K562 (cell line): Measurements from ENCODE around the gene PRELID3B. TPM values are rescaled to one million over a fixed set of nuclear protein-coding genes. Genes with fewer than 3 reads are reported as not detected.

Source experiments
- ATAC-seq: fragments of 200-7000 bp; cut with Tn5 transposase; 3 replicates; pipeline ENCODE4 v1.9.1; 2020; ENCODE audit warnings: moderate library complexity
- BruUV-seq: library from RNA; stranded (reverse); fragments of 400-500 nt; replicated peaks from 2 replicates; lab custom pipeline; 2021; lab: Mats Ljungman, UMichigan
- CTCF ChIA-PET: fragments of 300-600 bp; formaldehyde crosslinking; extraction: SDS; loops from one replicate; lab custom pipeline; 2021; ENCODE audit warnings: low intra/inter-chr PET ratio; lab: Yijun Ruan, JAX
- POLR2A ChIA-PET: fragments of 300-600, 350-650 bp; sonication (Branson Sonifier 250); formaldehyde crosslinking; extraction: SDS; loops from one replicate; lab custom pipeline; 2021; ENCODE audit warnings: antibody characterized with exemption, inconsistent platforms; lab: Yijun Ruan, JAX
- DNase-seq, 4 experiments: peaks; one replicate each; pipeline versions ENCODE4 v3.0.0 to v3.0.0-alpha.2; 2011 to 2018; ENCODE audit warnings: low spot score in 3 of 4, mixed read lengths in 3 of 4; ENCODE audit errors: extremely low read depth in 1 of 4
- FAIRE-seq: peaks from 2 replicates; lab custom pipeline; 2011; peaks lifted over from hg19 to GRCh38; lab: Jason Lieb, UNC
- H2AFZ ChIP-seq: 2 replicates; pipeline ENCODE4 v1.6.0; 2011; ENCODE audit warnings: low read depth, low read length, control low read depth, inconsistent platforms
- H3K27ac ChIP-seq: fragments of 200-600 bp; 3 replicates; pipeline ENCODE4 v1.8.0; 2011; ENCODE audit warnings: low read depth, mild to moderate bottlenecking, control low read depth, inconsistent platforms, low read length, moderate library complexity, mixed read lengths; ENCODE audit errors: extremely low read depth
- H3K27me3 ChIP-seq, 2 experiments: fragments of 300-600 bp in 1 of 2; 2 replicates in 1 of 2; 3 replicates in 1 of 2; pipeline versions ENCODE4 v1.6.0 to v1.8.0; 2011; ENCODE audit warnings: inconsistent platforms in 2 of 2, low read length in 2 of 2, mild to moderate bottlenecking in 1 of 2, mixed read lengths in 1 of 2, moderate library complexity in 1 of 2; ENCODE audit not compliant: control insufficient read depth in 2 of 2, insufficient read depth in 2 of 2
- H3K36me3 ChIP-seq: fragments of 300-600 bp; 3 replicates; pipeline ENCODE4 v1.8.0; 2011; ENCODE audit warnings: mild to moderate bottlenecking, low read length, inconsistent platforms; ENCODE audit not compliant: control insufficient read depth, insufficient read depth
- H3K4me1 ChIP-seq, 2 experiments: fragments of 200-600 bp in 1 of 2; replicated peaks in 1 of 2; 2 replicates in 1 of 2; 3 replicates in 1 of 2; pipeline versions ENCODE4 v1.5.1 to v1.8.0; 2011; ENCODE audit warnings: inconsistent platforms in 2 of 2, low read length in 2 of 2, mild to moderate bottlenecking in 1 of 2, mixed read lengths in 1 of 2, moderate library complexity in 1 of 2; ENCODE audit not compliant: control insufficient read depth in 2 of 2, insufficient read depth in 2 of 2
- H3K4me2 ChIP-seq: 2 replicates; pipeline ENCODE4 v1.6.1; 2011; ENCODE audit warnings: low read length, control low read depth, inconsistent platforms, mixed read lengths; ENCODE audit not compliant: insufficient read depth
- H3K4me3 ChIP-seq: fragments of 200-600 bp; sonication (generic), shearing (Covaris generic); 2 replicates; pipeline ENCODE4 v1.5.1; 2016; ENCODE audit warnings: control low read depth, inconsistent platforms
- H3K79me2 ChIP-seq: fragments of 200-600 bp; 3 replicates; pipeline ENCODE4 v1.8.0; 2011; ENCODE audit warnings: low read length, inconsistent platforms; ENCODE audit not compliant: control insufficient read depth, insufficient read depth
- H3K9ac ChIP-seq, 2 experiments: 2 replicates each; pipeline versions ENCODE4 v1.6.0 to v1.6.1; 2011; ENCODE audit warnings: low read depth in 2 of 2, low read length in 2 of 2, control low read depth in 1 of 2, inconsistent platforms in 1 of 2, mild to moderate bottlenecking in 1 of 2, mixed read lengths in 1 of 2; ENCODE audit not compliant: insufficient read depth in 1 of 2
- H3K9me1 ChIP-seq: one replicate; pipeline ENCODE4 v1.6.0; 2011; ENCODE audit warnings: inconsistent platforms, mild to moderate bottlenecking, low read length, moderate library complexity; ENCODE audit not compliant: control insufficient read depth, insufficient read depth
- H3K9me3 ChIP-seq: replicated peaks from 2 replicates; pipeline ENCODE4 v1.5.1; 2011; ENCODE audit warnings: low read depth, low read length, inconsistent platforms; ENCODE audit not compliant: control insufficient read depth, insufficient read depth
- H4K20me1 ChIP-seq: replicated peaks from 2 replicates; pipeline ENCODE4 v1.6.1; 2011; ENCODE audit warnings: low read length, inconsistent platforms, mixed read lengths; ENCODE audit not compliant: control insufficient read depth, insufficient read depth
- ATF1 ChIP-seq, 2 experiments: fragments of 450-650 bp in 1 of 2; IDR thresholded peaks; 2 replicates each; pipeline ENCODE4 v1.6.1; 2016; ENCODE audit warnings: missing compliant biosample characterization in 1 of 2, missing genetic modification characterization in 1 of 2
- CBFA2T2 ChIP-seq: fragments of 450-650 bp; conservative IDR thresholded peaks from 2 replicates; pipeline ENCODE4 v1.6.1; 2017; ENCODE audit warnings: mild to moderate bottlenecking
- CBX3 ChIP-seq, 2 experiments: IDR thresholded peaks; 1 replicate in 1 of 2; 2 replicates in 1 of 2; pipeline ENCODE4 v1.6.1; 2012; ENCODE audit warnings: inconsistent platforms in 2 of 2, low read length in 2 of 2, borderline replicate concordance in 1 of 2, control low read depth in 1 of 2
- CEBPB ChIP-seq: fragments of 450-650 bp; IDR thresholded peaks from 2 replicates; pipeline ENCODE4 v1.6.1; 2016; ENCODE audit warnings: missing genetic modification characterization, missing compliant biosample characterization
- DIDO1 ChIP-seq: fragments of 450-650 bp; IDR thresholded peaks from 2 replicates; pipeline ENCODE4 v1.6.1; 2016; ENCODE audit warnings: low read depth, missing biosample characterization, missing genetic modification characterization
- FOXJ2 ChIP-seq: fragments of 200-800 bp; sonication (Bioruptor generic); IDR thresholded peaks from 2 replicates; pipeline ENCODE4 v1.6.1; 2016; ENCODE audit warnings: missing genetic modification characterization, missing compliant biosample characterization
- HIVEP1 ChIP-seq: fragments of 250-450 bp; sonication (Bioruptor Pico); IDR thresholded peaks from 2 replicates; pipeline ENCODE4 v1.4.0; 2020; ENCODE audit warnings: mild to moderate bottlenecking
- MEIS2 ChIP-seq: fragments of 450-650 bp; IDR thresholded peaks from 2 replicates; pipeline ENCODE4 v1.6.1; 2014; ENCODE audit warnings: mild to moderate bottlenecking; ENCODE audit not compliant: partially characterized antibody
- NCOR1 ChIP-seq: fragments of 450-650 bp; IDR thresholded peaks from 2 replicates; pipeline ENCODE4 v1.6.1; 2016; ENCODE audit warnings: mild to moderate bottlenecking, moderate library complexity
- NFRKB ChIP-seq: fragments of 450-650 bp; IDR thresholded peaks from 2 replicates; pipeline ENCODE4 v1.6.1; 2016; ENCODE audit warnings: low read depth
- SLC30A9 ChIP-seq: fragments of 250-450 bp; sonication (Bioruptor Pico); IDR thresholded peaks from 2 replicates; pipeline ENCODE4 v1.8.0; 2022; ENCODE audit warnings: mild to moderate bottlenecking, moderate library complexity
- TGIF2 ChIP-seq: sonication (generic); formaldehyde crosslinking; IDR thresholded peaks from 2 replicates; pipeline ENCODE4 v1.8.1; 2022; ENCODE audit warnings: mild to moderate bottlenecking, missing genetic modification reagents, moderate library complexity
- WHSC1 ChIP-seq: IDR thresholded peaks from one replicate; pipeline ENCODE4 v1.6.1; 2012; ENCODE audit warnings: low read length, control low read depth, inconsistent platforms
- ZKSCAN8 ChIP-seq: fragments of 200-800 bp; sonication (Bioruptor generic); IDR thresholded peaks from 2 replicates; pipeline ENCODE4 v1.6.1; 2016; ENCODE audit warnings: missing genetic modification characterization, missing compliant biosample characterization
- WGBS: fragments of 100-300 bp; shearing (Covaris generic); methylation state at CpG from one replicate; pipeline ENCODE4 v1.1.6; 2016; ENCODE audit warnings: low coverage, mixed read lengths; ENCODE audit not compliant: insufficient coverage; ENCODE audit errors: missing lambda C conversion rate; 5-methylcytosine and 5-hydroxymethylcytosine counted together
- in situ Hi-C: fragments of 300-500 bp; cut with MboI; formaldehyde crosslinking; loops from 4 replicates; pipeline ENCODE4 v1.15.0; 2018; ENCODE audit warnings: inconsistent platforms, mixed read lengths
- intact Hi-C: fragments of 100-400 bp; cut with micrococcal nuclease; formaldehyde crosslinking; loops from 2 replicates; pipeline ENCODE4 v1.14.2; 2022
- polyA plus RNA-seq, 8 experiments: library from polyadenylated mRNA; depleted of rRNA in 4 of 8; stranded (reverse) in 5 of 8; unstranded in 3 of 8; fragments of >200 nt; fragmentation: Nextera tagmentation in 2 of 8; fragmentation: Illumina TruSeq in 1 of 8; extraction: Ambion mirVana in 2 of 8; extraction: Trizol in 1 of 8; gene quantifications; 2 replicates each; pipeline versions ENCODE4 v1.2.1 to v1.2.3, GENCODE V29; 2011 to 2014; ENCODE audit warnings: inconsistent platforms in 1 of 8, missing spikeins in 1 of 8
- total RNA-seq, 7 experiments: library from RNA; depleted of rRNA in 6 of 7; stranded (reverse); fragments of >200 nt in 6 of 7; fragmentation: Illumina TruSeq in 2 of 7; extraction: Trizol in 2 of 7; gene quantifications; 2 replicates each; pipeline versions ENCODE4 v1.2.1 to v1.2.3, GENCODE V29; 2011 to 2021; ENCODE audit warnings: low replicate concordance in 1 of 7
- TF ChIP-seq, protein P1 (sequence below): sonication (generic); formaldehyde crosslinking; IDR thresholded peaks from 2 replicates; pipeline ENCODE4 v1.8.1; 2022; ENCODE audit warnings: missing genetic modification reagents
- TF ChIP-seq, protein P2 (sequence below): fragments of 250-450 bp; sonication (Bioruptor Pico); IDR thresholded peaks from 2 replicates; pipeline ENCODE4 v1.5.0; 2022; ENCODE audit warnings: mild to moderate bottlenecking
- TF ChIP-seq, protein P3 (sequence below): sonication (generic); formaldehyde crosslinking; IDR thresholded peaks from 2 replicates; pipeline ENCODE4 v1.8.0; 2022; ENCODE audit warnings: mild to moderate bottlenecking, missing genetic modification reagents
- TF ChIP-seq, protein P4 (sequence below): fragments of 250-450 bp; sonication (Bioruptor Pico); IDR thresholded peaks from 2 replicates; pipeline ENCODE4 v1.4.0; 2020; ENCODE audit warnings: mild to moderate bottlenecking
- TF ChIP-seq, protein P5 (sequence below): sonication (generic); formaldehyde crosslinking; IDR thresholded peaks from 2 replicates; pipeline ENCODE4 v1.9.0; 2022; ENCODE audit warnings: mild to moderate bottlenecking, missing genetic modification reagents

Gene PRELID3B
- total and polyA plus RNA-seq, 9 of the 15 experiments (the other 6 are each of a cell fraction or from before 2014, with no cell fraction given) = 77.0 to 186 (median 101) TPM

DNA sequence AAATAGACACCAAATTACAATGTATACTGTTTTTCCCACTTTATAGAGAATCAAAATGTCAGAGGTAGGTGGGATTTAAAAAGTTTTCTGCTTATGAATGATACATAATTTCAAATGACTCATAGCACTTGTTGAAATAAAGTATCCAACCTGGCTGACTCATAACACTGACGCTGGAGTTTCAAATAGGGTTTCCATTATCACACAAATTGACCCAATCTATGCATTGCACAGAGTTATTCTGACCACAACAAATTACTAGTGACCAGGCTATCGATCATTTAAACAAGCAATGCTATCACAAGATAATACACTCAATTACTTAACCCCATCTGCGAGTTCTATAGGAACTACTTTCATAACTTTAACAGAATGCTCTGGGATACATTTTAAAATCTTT is 31.9 kb upstream of the PRELID3B start:
- Histone ChIP-seq H4K20me1 (no peaks in the 10 kb centered on the region), H3K9ac (no peak overlapping the region), H3K79me2 (no peaks in the 10 kb centered on the region), H3K9me3 (no peaks in the 10 kb centered on the region), H3K9me1 (no peaks in the 10 kb centered on the region), H2AFZ (no peak overlapping the region), H3K27ac (no peak overlapping the region), H3K4me3 (no peak overlapping the region), H3K4me1 (no peaks in the 10 kb centered on the region), H3K4me2 (no peak overlapping the region), H3K27me3 (peaks cover 38 to 50% of the 10 kb centered on the region in 2 experiments; a peak in 4 of 5 replicates), H3K36me3 (no peaks in the 10 kb centered on the region)
- 0% methylated on average over 3 of the region's 3 CpGs for WGBS
- intact Hi-C loops = no loop called here
- in situ Hi-C loops = no loop called here
- DNase-seq = no peak
- CTCF ChIA-PET = no interaction called here
- no peak for ATAC-seq
- POLR2A ChIA-PET = no interaction called here
- no TSS peak for BruUV-seq
- no peak for FAIRE-seq
- TF ChIP-seq ZKSCAN8 (CRISPR knock-in tag) (no peak), FOXJ2 (tag) (no peak), WHSC1 (no peak), ATF1 (CRISPR knock-in tag; IDR thresholded peaks at IDR 0.05) (no peak), ATF1 (tag; IDR thresholded peaks at IDR 0.05) (no peak), CEBPB (no peak), CBFA2T2 (peak; percentile 53), MEIS2 (peak; percentile 41), NFRKB (no peak), TGIF2 (no peak), CBX3 (IDR thresholded peaks at IDR 0.05; ENCODE audit: borderline replicate concordance in 1 of 2, low read length in 2 of 2) (no peak), NCOR1 (no peak), DIDO1 (no peak), SLC30A9 (CRISPR knock-in tag) (no peak), HIVEP1 (CRISPR knock-in tag) (no peak)
- TF ChIP-seq, protein P1, sequence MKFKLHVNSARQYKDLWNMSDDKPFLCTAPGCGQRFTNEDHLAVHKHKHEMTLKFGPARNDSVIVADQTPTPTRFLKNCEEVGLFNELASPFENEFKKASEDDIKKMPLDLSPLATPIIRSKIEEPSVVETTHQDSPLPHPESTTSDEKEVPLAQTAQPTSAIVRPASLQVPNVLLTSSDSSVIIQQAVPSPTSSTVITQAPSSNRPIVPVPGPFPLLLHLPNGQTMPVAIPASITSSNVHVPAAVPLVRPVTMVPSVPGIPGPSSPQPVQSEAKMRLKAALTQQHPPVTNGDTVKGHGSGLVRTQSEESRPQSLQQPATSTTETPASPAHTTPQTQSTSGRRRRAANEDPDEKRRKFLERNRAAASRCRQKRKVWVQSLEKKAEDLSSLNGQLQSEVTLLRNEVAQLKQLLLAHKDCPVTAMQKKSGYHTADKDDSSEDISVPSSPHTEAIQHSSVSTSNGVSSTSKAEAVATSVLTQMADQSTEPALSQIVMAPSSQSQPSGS (CRISPR knock-in tag) = no peak
- TF ChIP-seq, protein P2, sequence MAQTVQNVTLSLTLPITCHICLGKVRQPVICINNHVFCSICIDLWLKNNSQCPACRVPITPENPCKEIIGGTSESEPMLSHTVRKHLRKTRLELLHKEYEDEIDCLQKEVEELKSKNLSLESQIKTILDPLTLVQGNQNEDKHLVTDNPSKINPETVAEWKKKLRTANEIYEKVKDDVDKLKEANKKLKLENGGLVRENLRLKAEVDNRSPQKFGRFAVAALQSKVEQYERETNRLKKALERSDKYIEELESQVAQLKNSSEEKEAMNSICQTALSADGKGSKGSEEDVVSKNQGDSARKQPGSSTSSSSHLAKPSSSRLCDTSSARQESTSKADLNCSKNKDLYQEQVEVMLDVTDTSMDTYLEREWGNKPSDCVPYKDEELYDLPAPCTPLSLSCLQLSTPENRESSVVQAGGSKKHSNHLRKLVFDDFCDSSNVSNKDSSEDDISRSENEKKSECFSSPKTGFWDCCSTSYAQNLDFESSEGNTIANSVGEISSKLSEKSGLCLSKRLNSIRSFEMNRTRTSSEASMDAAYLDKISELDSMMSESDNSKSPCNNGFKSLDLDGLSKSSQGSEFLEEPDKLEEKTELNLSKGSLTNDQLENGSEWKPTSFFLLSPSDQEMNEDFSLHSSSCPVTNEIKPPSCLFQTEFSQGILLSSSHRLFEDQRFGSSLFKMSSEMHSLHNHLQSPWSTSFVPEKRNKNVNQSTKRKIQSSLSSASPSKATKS = no peak
- TF ChIP-seq, protein P3, sequence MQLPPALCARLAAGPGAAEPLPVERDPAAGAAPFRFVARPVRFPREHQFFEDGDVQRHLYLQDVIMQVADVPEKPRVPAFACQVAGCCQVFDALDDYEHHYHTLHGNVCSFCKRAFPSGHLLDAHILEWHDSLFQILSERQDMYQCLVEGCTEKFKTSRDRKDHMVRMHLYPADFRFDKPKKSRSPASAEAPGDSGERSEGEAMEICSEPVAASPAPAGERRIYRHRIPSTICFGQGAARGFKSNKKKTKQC (CRISPR knock-in tag) = no peak
- TF ChIP-seq, protein P4, sequence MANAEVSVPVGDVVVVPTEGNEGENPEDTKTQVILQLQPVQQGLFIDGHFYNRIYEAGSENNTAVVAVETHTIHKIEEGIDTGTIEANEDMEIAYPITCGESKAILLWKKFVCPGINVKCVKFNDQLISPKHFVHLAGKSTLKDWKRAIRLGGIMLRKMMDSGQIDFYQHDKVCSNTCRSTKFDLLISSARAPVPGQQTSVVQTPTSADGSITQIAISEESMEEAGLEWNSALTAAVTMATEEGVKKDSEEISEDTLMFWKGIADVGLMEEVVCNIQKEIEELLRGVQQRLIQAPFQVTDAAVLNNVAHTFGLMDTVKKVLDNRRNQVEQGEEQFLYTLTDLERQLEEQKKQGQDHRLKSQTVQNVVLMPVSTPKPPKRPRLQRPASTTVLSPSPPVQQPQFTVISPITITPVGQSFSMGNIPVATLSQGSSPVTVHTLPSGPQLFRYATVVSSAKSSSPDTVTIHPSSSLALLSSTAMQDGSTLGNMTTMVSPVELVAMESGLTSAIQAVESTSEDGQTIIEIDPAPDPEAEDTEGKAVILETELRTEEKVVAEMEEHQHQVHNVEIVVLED (CRISPR knock-in tag) = no peak
- TF ChIP-seq, protein P5, sequence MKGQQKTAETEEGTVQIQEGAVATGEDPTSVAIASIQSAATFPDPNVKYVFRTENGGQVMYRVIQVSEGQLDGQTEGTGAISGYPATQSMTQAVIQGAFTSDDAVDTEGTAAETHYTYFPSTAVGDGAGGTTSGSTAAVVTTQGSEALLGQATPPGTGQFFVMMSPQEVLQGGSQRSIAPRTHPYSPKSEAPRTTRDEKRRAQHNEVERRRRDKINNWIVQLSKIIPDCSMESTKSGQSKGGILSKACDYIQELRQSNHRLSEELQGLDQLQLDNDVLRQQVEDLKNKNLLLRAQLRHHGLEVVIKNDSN (CRISPR knock-in tag) = no peak
